Astrocyte of the spinal cord (primary cell): ENCODE measurements around the gene CHN2.

Source experiments
- DNase-seq: peaks from one replicate; pipeline ENCODE4 v3.0.0; 2011; ENCODE audit warnings: low read depth, low spot score
- H3K4me3 ChIP-seq: 2 replicates; pipeline ENCODE4 v1.5.1; 2011; ENCODE audit warnings: low read depth, mild to moderate bottlenecking, low read length, moderate library complexity
- CTCF ChIP-seq: IDR thresholded peaks from 2 replicates; pipeline ENCODE4 v1.5.1; 2012; ENCODE audit warnings: low read depth, mild to moderate bottlenecking, low read length, inconsistent platforms
- in situ Hi-C: cut with HindIII; loops from 2 replicates; pipeline ENCODE4 v1.10.0; 2017; ENCODE audit warnings: low sequenced_read_pairs

Gene CHN2

GRCh38 chr7:29355388-29355787 is 160.8 kb downstream of the CHN2 start:
- H3K4me3 ChIP-seq = no peak overlapping the region
- no peak for TF ChIP-seq CTCF
- in situ Hi-C loops = no loop called here
- no peak for DNase-seq

GRCh38 chr7:29356631-29357030 is 162.1 kb downstream of the CHN2 start:
- H3K4me3 ChIP-seq = no peak overlapping the region
- in situ Hi-C loops = no loop called here
- no peak for TF ChIP-seq CTCF
- DNase-seq = no peak

- no peak overlapping the region for H3K4me3 ChIP-seq
- in situ Hi-C loops = no loop called here
- TF ChIP-seq CTCF = no peak
- no peak for DNase-seq
These were observed 165.0 kb downstream of the CHN2 start for GRCh38 chr7:29359482-29360093.

- no peak for TF ChIP-seq CTCF
- in situ Hi-C loops = no loop called here
- no peak overlapping the region for H3K4me3 ChIP-seq
- DNase-seq = no peak
These were observed 166.4 kb downstream of the CHN2 start for GRCh38 chr7:29360633-29361625.

GRCh38 chr7:29362380-29362779 is 167.8 kb downstream of the CHN2 start:
- TF ChIP-seq CTCF = no peak
- no peak for DNase-seq
- in situ Hi-C loops = no loop called here
- H3K4me3 ChIP-seq = no peak overlapping the region

GRCh38 chr7:29363636-29364425 is 169.3 kb downstream of the CHN2 start:
- in situ Hi-C loops = no loop called here
- no peak for TF ChIP-seq CTCF
- no peak for DNase-seq
- H3K4me3 ChIP-seq = no peak overlapping the region
